Mesenchymal stem cell (in vitro differentiated cells and primary cell): ENCODE results near the gene COL16A1.

Source experiments
- DNase-seq: peaks from one replicate; pipeline ENCODE4 v3.0.0-alpha.2; 2013
- H2AFZ ChIP-seq: one replicate; pipeline ENCODE4 v1.6.1; 2013; ENCODE audit warnings: low read depth, mild to moderate bottlenecking, control low read depth, inconsistent platforms, low read length, moderate library complexity
- H2AK5ac ChIP-seq: 2 replicates; pipeline ENCODE4 v1.6.1; 2013; ENCODE audit warnings: low read length, moderate library complexity, mild to moderate bottlenecking, inconsistent platforms; ENCODE audit not compliant: severe bottlenecking
- H2BK120ac ChIP-seq: one replicate; pipeline ENCODE4 v1.6.1; 2013; ENCODE audit warnings: low read depth, mild to moderate bottlenecking, inconsistent platforms, low read length, moderate library complexity
- H2BK12ac ChIP-seq, 2 experiments: one replicate each; pipeline ENCODE4 v1.6.1; 2013; ENCODE audit warnings: inconsistent platforms in 2 of 2, low read length in 2 of 2, mild to moderate bottlenecking in 2 of 2, moderate library complexity in 2 of 2, control low read depth in 1 of 2
- H2BK15ac ChIP-seq: one replicate; pipeline ENCODE4 v1.6.1; 2013; ENCODE audit warnings: mild to moderate bottlenecking, low read depth, inconsistent platforms; ENCODE audit not compliant: poor library complexity, severe bottlenecking
- H2BK5ac ChIP-seq: 2 replicates; pipeline ENCODE4 v1.6.1; 2013; ENCODE audit warnings: low read depth, mild to moderate bottlenecking, low read length, control low read depth, inconsistent platforms; ENCODE audit not compliant: poor library complexity, severe bottlenecking
- H3K14ac ChIP-seq, 2 experiments: one replicate each; pipeline ENCODE4 v1.6.1; 2013; ENCODE audit warnings: inconsistent platforms in 2 of 2, low read length in 2 of 2, control low read depth in 1 of 2, mild to moderate bottlenecking in 1 of 2, moderate library complexity in 1 of 2
- H3K18ac ChIP-seq, 2 experiments: one replicate each; pipeline ENCODE4 v1.6.1; 2013; ENCODE audit warnings: inconsistent platforms in 2 of 2, low read length in 2 of 2, control low read depth in 1 of 2, low read depth in 1 of 2, mild to moderate bottlenecking in 1 of 2
- H3K23ac ChIP-seq, 2 experiments: one replicate each; pipeline ENCODE4 v1.6.1; 2013; ENCODE audit warnings: inconsistent platforms in 2 of 2, low read length in 2 of 2, mild to moderate bottlenecking in 2 of 2, moderate library complexity in 2 of 2, control low read depth in 1 of 2
- H3K27ac ChIP-seq: 2 replicates; pipeline ENCODE4 v1.5.1; 2013; ENCODE audit warnings: mild to moderate bottlenecking, moderate library complexity, low read length, control low read depth, inconsistent platforms; ENCODE audit not compliant: poor library complexity, severe bottlenecking
- H3K27me3 ChIP-seq, 2 experiments: 2 replicates each; pipeline versions ENCODE4 v1.6.1 to v1.7.0; 2013; ENCODE audit warnings: low read length in 2 of 2, mild to moderate bottlenecking in 2 of 2, moderate library complexity in 2 of 2, control low read depth in 1 of 2, inconsistent platforms in 1 of 2; ENCODE audit not compliant: control insufficient read depth in 1 of 2, insufficient read depth in 1 of 2
- H3K36me3 ChIP-seq, 2 experiments: 2 replicates each; pipeline versions ENCODE4 v1.6.1 to v1.7.0; 2013; ENCODE audit warnings: low read length in 2 of 2, control low read depth in 1 of 2, inconsistent platforms in 1 of 2, low read depth in 1 of 2, mild to moderate bottlenecking in 1 of 2; ENCODE audit not compliant: insufficient read depth in 2 of 2, control insufficient read depth in 1 of 2
- H3K4ac ChIP-seq, 2 experiments: one replicate each; pipeline ENCODE4 v1.6.1; 2013; ENCODE audit warnings: inconsistent platforms in 2 of 2, low read length in 2 of 2, mild to moderate bottlenecking in 2 of 2, moderate library complexity in 2 of 2, control low read depth in 1 of 2, low read depth in 1 of 2
- H3K4me1 ChIP-seq: 2 replicates; pipeline ENCODE4 v1.6.1; 2013; ENCODE audit warnings: low read depth, low read length, control low read depth; ENCODE audit not compliant: control insufficient read depth, insufficient read depth
- H3K4me2 ChIP-seq: 2 replicates; pipeline ENCODE4 v1.6.1; 2013; ENCODE audit warnings: low read length, mild to moderate bottlenecking, inconsistent platforms; ENCODE audit not compliant: poor library complexity, severe bottlenecking
- H3K4me3 ChIP-seq, 2 experiments: 2 replicates each; pipeline versions ENCODE4 v1.5.1 to v1.7.0; 2013; ENCODE audit warnings: low read length in 2 of 2, mild to moderate bottlenecking in 2 of 2, control low read depth in 1 of 2, low read depth in 1 of 2; ENCODE audit not compliant: insufficient read depth in 1 of 2
- H3K79me1 ChIP-seq: replicated peaks from 2 replicates; pipeline ENCODE4 v1.6.1; 2013; ENCODE audit warnings: mild to moderate bottlenecking, control low read depth, low read length, inconsistent platforms; ENCODE audit not compliant: poor library complexity, severe bottlenecking
- H3K9ac ChIP-seq: 2 replicates; pipeline ENCODE4 v1.7.0; 2013; ENCODE audit warnings: mild to moderate bottlenecking, low read length, moderate library complexity
- H3K9me3 ChIP-seq: 2 replicates; pipeline ENCODE4 v1.7.0; 2013; ENCODE audit warnings: mild to moderate bottlenecking, low read length; ENCODE audit not compliant: control insufficient read depth
- H4K8ac ChIP-seq: one replicate; pipeline ENCODE4 v1.6.1; 2013; ENCODE audit warnings: inconsistent platforms, mild to moderate bottlenecking, low read length, moderate library complexity
- H4K91ac ChIP-seq: one replicate; pipeline ENCODE4 v1.6.1; 2013; ENCODE audit warnings: mild to moderate bottlenecking, low read length, inconsistent platforms
- WGBS: methylation state at CpG from one replicate; pipeline ENCODE4 v1.1.7; 2013; ENCODE audit warnings: mixed read lengths; 5-methylcytosine and 5-hydroxymethylcytosine counted together

Gene COL16A1

DNA sequence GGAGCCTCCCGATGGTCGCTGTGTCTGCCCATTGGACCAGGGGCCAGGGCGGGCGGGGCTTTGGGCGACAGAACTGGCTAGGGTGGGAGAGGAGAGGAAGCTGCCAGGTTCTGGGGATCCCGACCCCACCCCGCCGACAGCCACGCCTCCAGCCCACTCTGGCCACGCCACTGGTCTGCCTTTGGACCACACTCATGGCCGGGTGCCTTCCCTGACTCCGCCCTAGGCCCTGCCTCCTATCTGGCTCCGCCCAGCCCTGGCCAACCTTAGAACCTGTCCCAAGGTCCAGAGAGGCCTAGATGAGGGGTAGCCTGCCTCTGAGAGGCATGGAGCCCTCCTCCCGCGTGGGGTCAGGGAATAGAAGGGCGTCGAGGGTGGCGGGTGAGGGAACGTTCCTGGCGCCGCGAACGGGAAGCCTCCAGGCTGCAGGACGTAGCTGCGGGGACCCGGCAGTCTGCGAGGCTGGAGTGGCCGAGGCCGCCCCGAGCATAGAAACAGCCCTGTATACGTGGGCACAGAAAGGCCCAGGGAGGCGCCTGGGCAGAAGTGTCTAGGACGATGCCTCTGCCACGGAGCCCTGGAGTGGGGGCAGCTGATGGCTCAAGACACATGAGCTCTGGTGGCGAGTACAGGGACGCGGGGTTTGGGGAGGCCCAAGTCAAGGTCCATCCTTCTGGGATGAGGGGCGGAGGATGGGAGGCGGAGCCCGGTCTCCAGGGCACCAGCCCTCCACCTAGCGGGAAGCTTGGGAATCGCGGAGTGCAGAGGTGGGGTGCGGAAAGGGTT, 11.5 kb upstream of the COL16A1 start:
- peak overlapping the region; percentile 30 to 73 for H3K4me3 ChIP-seq
- no peak overlapping the region for H2BK5ac ChIP-seq
- H2BK15ac ChIP-seq: peak overlapping the region; percentile 94
- peak overlapping the region; percentile 87 for H2BK120ac ChIP-seq
- DNase-seq: peak; percentile 95
- H3K9me3 ChIP-seq: no peaks in the 10 kb centered on the region
- H3K4me1 ChIP-seq: peaks cover 27% of the 10 kb centered on the region
- H3K4ac ChIP-seq: peak overlapping the region; percentile 80 to 96
- H3K14ac ChIP-seq: peak overlapping the region in 1 of 2 experiments; percentile 53
- peak overlapping the region; percentile 95 for H4K8ac ChIP-seq
- H3K27ac ChIP-seq: peak overlapping the region; percentile 55
- H2AFZ ChIP-seq: peak overlapping the region; percentile 91
- H3K79me1 ChIP-seq: no peaks in the 10 kb centered on the region
- H3K23ac ChIP-seq: no peak overlapping the region
- 3% methylated on average over 42 of the region's 44 CpGs for WGBS
- H4K91ac ChIP-seq: peak overlapping the region; percentile 95
- peak overlapping the region; percentile 84 for H3K9ac ChIP-seq
- H3K4me2 ChIP-seq: peak overlapping the region; percentile 62
- no peaks in the 10 kb centered on the region for H3K36me3 ChIP-seq
- no peak overlapping the region for H2AK5ac ChIP-seq
- peak overlapping the region; percentile 92 to 96 for H3K18ac ChIP-seq
- H3K27me3 ChIP-seq: peaks cover 22 to 32% of the 10 kb centered on the region in 2 experiments
- H2BK12ac ChIP-seq: peak overlapping the region; percentile 75 to 82

DNA sequence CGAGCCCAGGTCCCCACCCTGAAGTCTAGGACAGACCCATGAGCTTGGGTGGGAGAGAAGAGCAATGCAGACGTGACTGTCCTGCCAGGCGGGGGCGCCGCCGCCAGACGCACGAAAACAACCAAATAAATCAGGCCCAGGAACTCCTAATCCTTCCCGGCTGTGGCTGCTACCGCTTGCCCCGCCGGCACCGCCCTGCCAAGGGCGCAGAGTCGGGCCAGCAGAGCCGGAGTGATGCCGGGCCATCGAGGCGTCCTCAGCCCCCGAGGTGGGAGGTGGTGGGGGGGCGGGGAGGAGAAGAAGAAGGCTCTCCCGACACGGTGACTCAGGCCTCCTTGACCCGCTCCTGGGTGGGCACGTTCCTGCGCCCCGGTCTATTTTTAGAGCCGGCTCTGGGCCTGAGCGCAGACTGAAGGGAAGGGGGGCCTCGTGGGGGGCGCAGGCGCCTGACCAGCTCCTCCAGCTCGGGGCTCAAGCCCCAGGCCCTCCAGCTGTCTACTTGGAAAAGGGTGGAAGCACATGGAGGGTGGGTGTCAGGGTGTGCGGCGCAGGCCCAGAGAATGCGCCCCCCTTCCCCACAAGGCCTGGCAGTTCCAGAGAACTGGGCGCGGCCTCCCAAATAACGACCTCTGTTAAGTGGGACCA, 10.7 kb upstream of the COL16A1 start:
- peak overlapping the region; percentile 55 for H4K91ac ChIP-seq
- peak overlapping the region; percentile 16 to 73 for H3K4me3 ChIP-seq
- peak overlapping the region; percentile 55 for H3K27ac ChIP-seq
- DNase-seq: peak; percentile 93
- H3K4me1 ChIP-seq: peaks cover 27% of the 10 kb centered on the region
- no peaks in the 10 kb centered on the region for H3K79me1 ChIP-seq
- no peak overlapping the region for H3K23ac ChIP-seq
- peak overlapping the region in 1 of 2 experiments; percentile 93 for H2BK12ac ChIP-seq
- peak overlapping the region; percentile 81 to 96 for H3K18ac ChIP-seq
- peak overlapping the region; percentile 95 for H4K8ac ChIP-seq
- peak overlapping the region; percentile 62 for H3K4me2 ChIP-seq
- peak overlapping the region in 1 of 2 experiments; percentile 88 for H3K14ac ChIP-seq
- H3K27me3 ChIP-seq: peaks cover 20 to 28% of the 10 kb centered on the region in 2 experiments
- 2% methylated on average over 30 of the region's 39 CpGs for WGBS
- peak overlapping the region; percentile 39 for H2AFZ ChIP-seq
- H3K9ac ChIP-seq: peak overlapping the region; percentile 84
- peak overlapping the region; percentile 80 to 96 for H3K4ac ChIP-seq
- peak overlapping the region; percentile 90 for H2BK15ac ChIP-seq
- peak overlapping the region; percentile 42 for H2AK5ac ChIP-seq
- H2BK120ac ChIP-seq: peak overlapping the region; percentile 87
- H2BK5ac ChIP-seq: peak overlapping the region; percentile 61
- H3K36me3 ChIP-seq: no peaks in the 10 kb centered on the region
- no peaks in the 10 kb centered on the region for H3K9me3 ChIP-seq

DNA sequence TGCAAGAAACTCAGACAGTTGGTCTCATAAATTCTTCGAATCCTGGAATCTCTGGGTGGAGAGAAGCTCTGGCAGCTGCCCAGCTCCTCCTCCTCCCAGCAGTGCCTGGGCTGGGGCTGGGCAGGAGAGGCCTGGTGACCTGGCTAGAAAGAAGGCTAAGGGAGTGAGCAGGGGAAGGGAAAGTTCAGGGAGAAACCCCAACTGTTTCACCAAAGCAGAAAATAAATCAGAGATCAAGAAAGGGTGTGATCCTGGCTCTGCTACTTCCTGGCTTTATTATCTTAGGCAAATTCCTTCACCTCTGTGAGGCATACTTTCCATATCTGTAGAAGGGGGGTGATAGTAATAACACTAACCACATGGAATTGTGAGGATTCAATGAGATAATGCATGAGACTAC, 8.8 kb upstream of the COL16A1 start:
- Histone ChIP-seq H2BK5ac (no peak overlapping the region), H3K79me1 (no peaks in the 10 kb centered on the region), H3K23ac (no peak overlapping the region), H3K4me1 (peaks cover 38% of the 10 kb centered on the region), H2AK5ac (peak overlapping the region; percentile 94), H2BK12ac (peak overlapping the region in 1 of 2 experiments; percentile 90), H3K14ac (no peak overlapping the region), H4K8ac (no peak overlapping the region), H3K27me3 (peaks cover 1 to 10% of the 10 kb centered on the region in 2 experiments), H3K4me3 (no peak overlapping the region), H3K9ac (peak overlapping the region; percentile 57), H2BK120ac (no peak overlapping the region), H3K18ac (peak overlapping the region in 1 of 2 experiments; percentile 83), H3K4ac (no peak overlapping the region), H3K9me3 (no peaks in the 10 kb centered on the region), H2AFZ (no peak overlapping the region), H3K4me2 (no peak overlapping the region), H2BK15ac (peak overlapping the region; percentile 77), H3K36me3 (no peaks in the 10 kb centered on the region), H3K27ac (peak overlapping the region; percentile 91), H4K91ac (no peak overlapping the region)
- 0% methylated on average over 1 of the region's 1 CpG for WGBS
- DNase-seq: peak; percentile 87

DNA sequence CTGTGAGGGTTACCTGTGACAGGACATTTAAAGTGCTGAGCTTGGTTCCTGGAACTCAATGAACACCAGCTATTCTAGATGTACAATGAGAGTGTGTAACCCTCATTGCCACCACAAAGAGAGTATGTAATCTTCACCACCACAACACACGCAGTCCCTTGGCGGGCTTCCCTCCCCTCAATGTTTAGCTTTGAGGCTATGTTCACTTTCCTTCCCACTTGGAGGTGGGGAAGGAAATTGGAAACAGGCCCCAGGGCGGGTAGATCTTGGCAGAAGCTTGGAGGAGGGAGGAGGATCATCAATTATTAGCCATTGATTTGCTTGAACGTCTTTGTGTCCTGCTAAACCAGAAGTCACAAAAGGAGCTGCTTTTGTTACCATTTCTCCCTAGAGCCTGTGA, 8.3 kb upstream of the COL16A1 start:
- peak overlapping the region; percentile 5 to 83 for H3K18ac ChIP-seq
- peak overlapping the region; percentile 57 for H3K9ac ChIP-seq
- peak; percentile 63 for DNase-seq
- H3K79me1 ChIP-seq: no peaks in the 10 kb centered on the region
- H3K27me3 ChIP-seq: peaks cover 0 to 4% of the 10 kb centered on the region in 2 experiments
- H3K4me1 ChIP-seq: peaks cover 39% of the 10 kb centered on the region
- 54% methylated on average over 2 of the region's 4 CpGs for WGBS
- peak overlapping the region; percentile 46 for H2BK5ac ChIP-seq
- peak overlapping the region; percentile 94 for H2AK5ac ChIP-seq
- H3K4me2 ChIP-seq: no peak overlapping the region
- H3K27ac ChIP-seq: peak overlapping the region; percentile 91
- H3K14ac ChIP-seq: no peak overlapping the region
- no peak overlapping the region for H3K4me3 ChIP-seq
- no peaks in the 10 kb centered on the region for H3K36me3 ChIP-seq
- peak overlapping the region; percentile 82 to 85 for H3K4ac ChIP-seq
- peak overlapping the region; percentile 67 for H2BK120ac ChIP-seq
- H4K8ac ChIP-seq: peak overlapping the region; percentile 64
- no peak overlapping the region for H3K23ac ChIP-seq
- peak overlapping the region; percentile 70 for H4K91ac ChIP-seq
- H3K9me3 ChIP-seq: no peaks in the 10 kb centered on the region
- H2BK15ac ChIP-seq: peak overlapping the region; percentile 65
- no peak overlapping the region for H2AFZ ChIP-seq
- H2BK12ac ChIP-seq: peak overlapping the region; percentile 16 to 90
